A673 (cell line): ENCODE data around the gene DDHD1. TPM values are rescaled to one million over a fixed set of nuclear protein-coding genes. Genes with fewer than 3 reads are reported as not detected.
A peak's percentile ranks its signal among the peaks of the same experiment; 100 is the strongest.

Source experiments
- BruUV-seq: library from RNA; stranded (reverse); fragments of 400-500 nt; replicated peaks from 2 replicates; lab custom pipeline; 2021; lab: Mats Ljungman, UMichigan
- CTCF ChIA-PET: fragments of 300-600 bp; sonication (Branson Sonifier 250); formaldehyde crosslinking; loops from one replicate; lab custom pipeline; 2022; ENCODE audit warnings: antibody characterized with exemption; lab: Charles Lee
- POLR2A ChIA-PET: fragments of 300-600 bp; sonication (Branson Sonifier 250); formaldehyde crosslinking; loops from one replicate; lab custom pipeline; 2022; ENCODE audit warnings: antibody characterized with exemption; ENCODE audit not compliant: low non-redundant PET; lab: Charles Lee
- DNase-seq: peaks from one replicate; pipeline ENCODE4 v3.0.0-alpha.2; 2015; ENCODE audit warnings: low spot score
- H3K27ac ChIP-seq: fragments of 200-600 bp; sonication (generic); 2 replicates; pipeline ENCODE4 v1.5.1; 2016; ENCODE audit warnings: mixed run types, low read depth, mild to moderate bottlenecking, mixed read lengths, antibody characterized with exemption, low read length; ENCODE audit not compliant: poor library complexity, severe bottlenecking
- H3K27me3 ChIP-seq: fragments of 200-600 bp; sonication (generic); replicated peaks from 2 replicates; pipeline ENCODE4 v1.6.1; 2017; ENCODE audit warnings: mixed run types, low read depth, mild to moderate bottlenecking, mixed read lengths, antibody characterized with exemption, low read length; ENCODE audit not compliant: insufficient read depth, poor library complexity
- H3K36me3 ChIP-seq: fragments of 200-600 bp; sonication (generic); 2 replicates; pipeline ENCODE4 v1.6.1; 2016; ENCODE audit warnings: mixed run types, mild to moderate bottlenecking, mixed read lengths, antibody characterized with exemption, low read length; ENCODE audit not compliant: insufficient read depth, poor library complexity, severe bottlenecking
- H3K4me1 ChIP-seq: fragments of 200-600 bp; sonication (generic); 2 replicates; pipeline ENCODE4 v1.6.1; 2017; ENCODE audit warnings: mixed run types, mild to moderate bottlenecking, mixed read lengths, antibody characterized with exemption, low read length; ENCODE audit not compliant: insufficient read depth, poor library complexity, severe bottlenecking
- H3K4me3 ChIP-seq: fragments of 200-600 bp; sonication (generic); 2 replicates; pipeline ENCODE4 v1.5.1; 2016; ENCODE audit warnings: low read depth, mixed run types, mild to moderate bottlenecking, mixed read lengths, low read length; ENCODE audit not compliant: poor library complexity, severe bottlenecking
- H3K9me3 ChIP-seq: fragments of 200-600 bp; sonication (generic); 2 replicates; pipeline ENCODE4 v1.6.1; 2016; ENCODE audit warnings: mixed run types, low read depth, mild to moderate bottlenecking, mixed read lengths, antibody characterized with exemption, low read length; ENCODE audit not compliant: poor library complexity, severe bottlenecking
- CTCF ChIP-seq: fragments of 300-800, 200-600 bp; sonication (generic); conservative IDR thresholded peaks from 2 replicates; pipeline ENCODE4 v1.5.1; 2017; ENCODE audit warnings: low read depth, mild to moderate bottlenecking, antibody characterized with exemption, low read length, moderate library complexity, mixed read lengths
- EZH2 ChIP-seq: fragments of 200-600 bp; sonication (generic); IDR thresholded peaks from 2 replicates; pipeline ENCODE4 v1.6.1; 2017; ENCODE audit warnings: borderline replicate concordance, low read depth, mild to moderate bottlenecking, mixed read lengths, antibody characterized with exemption, low read length; ENCODE audit not compliant: poor library complexity, severe bottlenecking
- intact Hi-C: fragments of 100-400 bp; cut with micrococcal nuclease; formaldehyde crosslinking; loops from one replicate; pipeline ENCODE4 v1.10.0; 2022; ENCODE audit not compliant: unreplicated experiment
- total RNA-seq: library from RNA; stranded (reverse); gene quantifications from 2 replicates; pipeline ENCODE4 v1.2.3, GENCODE V29; 2021

Gene DDHD1
- total RNA-seq, 1 experiment from 2014 or later = 21.9 TPM

GRCh38 chr14:53016919-53017318, 136.2 kb downstream of the DDHD1 start:
- H3K4me1 ChIP-seq = no peaks in the 10 kb centered on the region
- no peak overlapping the region for H3K4me3 ChIP-seq
- no peaks in the 10 kb centered on the region for H3K9me3 ChIP-seq
- ChIA-PET CTCF (interaction anchor here (0.5 kb wide), 1 partner anchor 289 kb away, joined by 14 read pairs; no protein-coding TSS in a partner anchor), POLR2A (no interaction called here)
- H3K27ac ChIP-seq = no peak overlapping the region
- BruUV-seq = no TSS peak
- intact Hi-C loops = no loop called here
- H3K36me3 ChIP-seq = no peaks in the 10 kb centered on the region
- no peak for TF ChIP-seq CTCF
- TF ChIP-seq EZH2 = no peak
- H3K27me3 ChIP-seq = no peaks in the 10 kb centered on the region
- DNase-seq = no peak

- H3K4me1 ChIP-seq = no peaks in the 10 kb centered on the region
- CTCF ChIA-PET = no interaction called here
- H3K27me3 ChIP-seq = no peaks in the 10 kb centered on the region
- no TSS peak for BruUV-seq
- no peak for TF ChIP-seq EZH2
- no peak for TF ChIP-seq CTCF
- H3K9me3 ChIP-seq = no peaks in the 10 kb centered on the region
- H3K27ac ChIP-seq = no peak overlapping the region
- POLR2A ChIA-PET = no interaction called here
- no peak for DNase-seq
- no peak overlapping the region for H3K4me3 ChIP-seq
- H3K36me3 ChIP-seq = no peaks in the 10 kb centered on the region
- intact Hi-C loops = no loop called here
Observed at GRCh38 chr14:53016491-53016890, 136.6 kb downstream of the DDHD1 start.

GRCh38 chr14:53011053-53011462, 142.1 kb downstream of the DDHD1 start:
- H3K4me3 ChIP-seq = no peak overlapping the region
- BruUV-seq = no TSS peak
- no peaks in the 10 kb centered on the region for H3K27me3 ChIP-seq
- peaks cover 6% of the 10 kb centered on the region for H3K4me1 ChIP-seq
- intact Hi-C loops = no loop called here
- CTCF ChIA-PET = no interaction called here
- H3K36me3 ChIP-seq = no peaks in the 10 kb centered on the region
- POLR2A ChIA-PET = no interaction called here
- DNase-seq = peak; percentile 72
- H3K27ac ChIP-seq = no peak overlapping the region
- no peaks in the 10 kb centered on the region for H3K9me3 ChIP-seq
- TF ChIP-seq EZH2 = no peak
- TF ChIP-seq CTCF = no peak
